GM19351 (cell line): ENCODE results near the gene CMTM4.

Experiments used
- ATAC-seq: cut with Tn5 transposase; IDR thresholded peaks from one replicate; pipeline ENCODE4 v1.9.1; 2021; ENCODE audit warnings: mild to moderate bottlenecking, moderate library complexity; ENCODE audit not compliant: unreplicated experiment

The CMTM4 gene

GRCh38 chr16:66696669-66697630, at the start of gene CMTM4:
Gene CMTM4, minus strand, starts transcription at chr16:66696743. Its CDS starts 218 bp downstream, at chr16:66696525.
- peak; percentile 91 for ATAC-seq

- ATAC-seq: no peak
These were observed 49.5 kb upstream of the CMTM4 start for GRCh38 chr16:66746048-66746447.

- no peak for ATAC-seq
These were observed 45.6 kb upstream of the CMTM4 start for GRCh38 chr16:66741950-66742808.

- ATAC-seq: no peak
These were observed 44.8 kb upstream of the CMTM4 start for GRCh38 chr16:66741169-66741900.

- ATAC-seq: no peak
These were observed 44.0 kb upstream of the CMTM4 start for GRCh38 chr16:66740533-66740932.

- ATAC-seq: no peak
These were observed 43.5 kb upstream of the CMTM4 start for GRCh38 chr16:66740010-66740409.

GRCh38 chr16:66735891-66736290, 39.3 kb upstream of the CMTM4 start:
- no peak for ATAC-seq

- no peak for ATAC-seq
These were observed 34.6 kb upstream of the CMTM4 start for GRCh38 chr16:66731101-66731500.

- ATAC-seq: no peak
These were observed 32.3 kb upstream of the CMTM4 start for GRCh38 chr16:66728804-66729203.

- ATAC-seq: no peak
These were observed 31.7 kb upstream of the CMTM4 start for GRCh38 chr16:66728117-66728787.

- no peak for ATAC-seq
These were observed 24.2 kb upstream of the CMTM4 start for GRCh38 chr16:66720766-66721165.

- ATAC-seq: no peak
These were observed 22.7 kb upstream of the CMTM4 start for GRCh38 chr16:66719246-66719645.

- ATAC-seq: no peak
These were observed 21.2 kb upstream of the CMTM4 start for GRCh38 chr16:66717776-66718175.

- ATAC-seq: no peak
These were observed 20.7 kb upstream of the CMTM4 start for GRCh38 chr16:66717112-66717675.

- no peak for ATAC-seq
These were observed 18.2 kb upstream of the CMTM4 start for GRCh38 chr16:66714654-66715307.

- ATAC-seq: no peak
These were observed 17.5 kb upstream of the CMTM4 start for GRCh38 chr16:66714062-66714461.

GRCh38 chr16:66713076-66713475, 16.5 kb upstream of the CMTM4 start:
- ATAC-seq: no peak

GRCh38 chr16:66712512-66712911, 16.0 kb upstream of the CMTM4 start:
- no peak for ATAC-seq

- no peak for ATAC-seq
These were observed 15.0 kb upstream of the CMTM4 start for GRCh38 chr16:66711581-66711980.

- no peak for ATAC-seq
These were observed 9.9 kb upstream of the CMTM4 start for GRCh38 chr16:66706506-66706880.
